Activated naive CD8-positive, alpha-beta T cell treated with anti-CD3 and anti-CD28 coated beads, Interleukin-2, amount 10 ng/mL, durations not matched to agents 7 days and 5 days (primary cell): Measurements from ENCODE around the gene PDGFB. TPM values are rescaled to one million over a fixed set of nuclear protein-coding genes. Genes with fewer than 3 reads are reported as not detected.
A peak's percentile ranks its signal among the peaks of the same experiment; 100 is the strongest.

Experiments used
- ATAC-seq: fragments of 150-1000 bp; cut with Tn5 transposase; one replicate; pipeline ENCODE4 v1.10.0; 2021; ENCODE audit warnings: low read depth, moderate library complexity
- POLR2A ChIA-PET: fragments of 350-600 bp; sonication (Branson Sonifier 250); formaldehyde crosslinking; loops from one replicate; lab custom pipeline; 2021; ENCODE audit warnings: antibody characterized with exemption; lab: Charles Lee
- DNase-seq: peaks from one replicate; pipeline ENCODE4 v3.0.0; 2021
- H3K27ac Mint-ChIP-seq: one replicate; pipeline ENCODE4 v1.8.0; 2022; ENCODE audit warnings: mild to moderate bottlenecking, mixed read lengths
- H3K27me3 Mint-ChIP-seq: one replicate; pipeline ENCODE4 v1.8.0; 2022; ENCODE audit warnings: mild to moderate bottlenecking, moderate library complexity, mixed read lengths
- H3K36me3 Mint-ChIP-seq: one replicate; pipeline ENCODE4 v1.8.0; 2021; ENCODE audit warnings: mild to moderate bottlenecking, mixed read lengths
- H3K4me1 Mint-ChIP-seq: one replicate; pipeline ENCODE4 v1.8.0; 2021; ENCODE audit warnings: mixed read lengths
- H3K4me3 Mint-ChIP-seq: one replicate; pipeline ENCODE4 v1.8.0; 2022; ENCODE audit warnings: mild to moderate bottlenecking, moderate library complexity, mixed read lengths
- H3K9me3 Mint-ChIP-seq: one replicate; pipeline ENCODE4 v1.8.0; 2021; ENCODE audit warnings: mixed read lengths
- total RNA-seq, 2 experiments: library from RNA; stranded (reverse); gene quantifications; one replicate each; pipeline ENCODE4 v1.2.3, GENCODE V29; 2021

Gene PDGFB
- total RNA-seq, 2 experiments from 2014 or later = 7.2 to 7.9 TPM

- H3K27me3 Mint-ChIP-seq = no peaks in the 10 kb centered on the region
- no peaks in the 10 kb centered on the region for H3K9me3 Mint-ChIP-seq
- ATAC-seq = no peak
- no peaks in the 10 kb centered on the region for H3K36me3 Mint-ChIP-seq
- POLR2A ChIA-PET = interaction anchor here (1.0 kb wide), 1 partner anchor 49 kb away, joined by 3 read pairs; no protein-coding TSS in a partner anchor
- peaks cover 9% of the 10 kb centered on the region for H3K4me1 Mint-ChIP-seq
- no peak overlapping the region for H3K27ac Mint-ChIP-seq
- DNase-seq = no peak
- H3K4me3 Mint-ChIP-seq = no peak overlapping the region
Observed at GRCh38 chr22:39269095-39269790, 24.5 kb upstream of the PDGFB start.

GRCh38 chr22:39268645-39269044 lies 23.9 kb upstream of the PDGFB start:
- no peaks in the 10 kb centered on the region for H3K27me3 Mint-ChIP-seq
- no peak overlapping the region for H3K27ac Mint-ChIP-seq
- POLR2A ChIA-PET = interaction anchor here (1.0 kb wide), 1 partner anchor 49 kb away, joined by 3 read pairs; no protein-coding TSS in a partner anchor
- H3K9me3 Mint-ChIP-seq = no peaks in the 10 kb centered on the region
- no peak overlapping the region for H3K4me3 Mint-ChIP-seq
- ATAC-seq (no peak), DNase-seq (no peak)
- no peaks in the 10 kb centered on the region for H3K36me3 Mint-ChIP-seq
- H3K4me1 Mint-ChIP-seq = peaks cover 9% of the 10 kb centered on the region

- POLR2A ChIA-PET = interaction anchor here (1.0 kb wide), 1 partner anchor 50 kb away, joined by 3 read pairs; no protein-coding TSS in a partner anchor
- no peaks in the 10 kb centered on the region for H3K36me3 Mint-ChIP-seq
- H3K9me3 Mint-ChIP-seq = no peaks in the 10 kb centered on the region
- DNase-seq (no peak), ATAC-seq (no peak)
- no peak overlapping the region for H3K27ac Mint-ChIP-seq
- H3K27me3 Mint-ChIP-seq = no peaks in the 10 kb centered on the region
- H3K4me3 Mint-ChIP-seq = no peak overlapping the region
- peaks cover 9% of the 10 kb centered on the region for H3K4me1 Mint-ChIP-seq
Observed at GRCh38 chr22:39267974-39268373, 23.2 kb upstream of the PDGFB start.

- no peaks in the 10 kb centered on the region for H3K9me3 Mint-ChIP-seq
- peak overlapping the region; percentile 54 for H3K27ac Mint-ChIP-seq
Observed at GRCh38 chr22:39266398-39267030, 21.7 kb upstream of the PDGFB start.

GRCh38 chr22:39265143-39265886 lies 20.5 kb upstream of the PDGFB start:
- DNase-seq (no peak), ATAC-seq (no peak)
- no peak overlapping the region for H3K27ac Mint-ChIP-seq
- peaks cover 9% of the 10 kb centered on the region for H3K4me1 Mint-ChIP-seq
- H3K27me3 Mint-ChIP-seq = no peaks in the 10 kb centered on the region
- no peaks in the 10 kb centered on the region for H3K36me3 Mint-ChIP-seq
- no peak overlapping the region for H3K4me3 Mint-ChIP-seq
- H3K9me3 Mint-ChIP-seq = no peaks in the 10 kb centered on the region
- POLR2A ChIA-PET = interaction anchor here (0.6 kb wide), 1 partner anchor 10 kb away, joined by 3 read pairs; no protein-coding TSS in a partner anchor

More at GRCh38 chr22:39266398-39267030, 21.7 kb upstream of the PDGFB start:
- no peaks in the 10 kb centered on the region for H3K36me3 Mint-ChIP-seq
- H3K4me3 Mint-ChIP-seq = no peak overlapping the region
- POLR2A ChIA-PET = no interaction called here
- ATAC-seq (peak; percentile 49), DNase-seq (no peak)
- H3K4me1 Mint-ChIP-seq = peaks cover 9% of the 10 kb centered on the region
- H3K27me3 Mint-ChIP-seq = no peaks in the 10 kb centered on the region

- no peak for DNase-seq
- no peaks in the 10 kb centered on the region for H3K9me3 Mint-ChIP-seq
- peaks cover 9% of the 10 kb centered on the region for H3K4me1 Mint-ChIP-seq
- no peak for ATAC-seq
- H3K4me3 Mint-ChIP-seq = no peak overlapping the region
- no peak overlapping the region for H3K27ac Mint-ChIP-seq
- POLR2A ChIA-PET = interaction anchor here (0.6 kb wide), 1 partner anchor 11 kb away, joined by 3 read pairs; no protein-coding TSS in a partner anchor
- H3K36me3 Mint-ChIP-seq = no peaks in the 10 kb centered on the region
- H3K27me3 Mint-ChIP-seq = no peaks in the 10 kb centered on the region
Observed at GRCh38 chr22:39264349-39265038, 19.7 kb upstream of the PDGFB start.

GRCh38 chr22:39263626-39264348 lies 19.0 kb upstream of the PDGFB start:
- H3K9me3 Mint-ChIP-seq = no peaks in the 10 kb centered on the region
- H3K27ac Mint-ChIP-seq = no peak overlapping the region
- DNase-seq (no peak), ATAC-seq (no peak)
- H3K27me3 Mint-ChIP-seq = no peaks in the 10 kb centered on the region
- no peak overlapping the region for H3K4me3 Mint-ChIP-seq
- POLR2A ChIA-PET = no interaction called here
- H3K4me1 Mint-ChIP-seq = peaks cover 9% of the 10 kb centered on the region
- no peaks in the 10 kb centered on the region for H3K36me3 Mint-ChIP-seq

GRCh38 chr22:39259666-39260065 lies 14.9 kb upstream of the PDGFB start:
- Mint-ChIP-seq H3K27ac (no peak overlapping the region), H3K27me3 (peaks cover 3% of the 10 kb centered on the region), H3K4me1 (peaks cover 6% of the 10 kb centered on the region), H3K36me3 (no peaks in the 10 kb centered on the region), H3K9me3 (no peaks in the 10 kb centered on the region), H3K4me3 (no peak overlapping the region)
- DNase-seq = no peak
- POLR2A ChIA-PET = no interaction called here
- ATAC-seq = no peak

GRCh38 chr22:39257901-39258475 lies 13.2 kb upstream of the PDGFB start:
- Mint-ChIP-seq H3K4me1 (peaks cover 12% of the 10 kb centered on the region), H3K36me3 (no peaks in the 10 kb centered on the region), H3K4me3 (no peak overlapping the region), H3K27ac (no peak overlapping the region), H3K27me3 (peaks cover 3% of the 10 kb centered on the region), H3K9me3 (no peaks in the 10 kb centered on the region)
- POLR2A ChIA-PET = interaction anchor here (1.0 kb wide), 1 partner anchor 27 kb away, joined by 3 read pairs; no protein-coding TSS in a partner anchor
- no peak for DNase-seq
- ATAC-seq = no peak

GRCh38 chr22:39256979-39257378 lies 12.2 kb upstream of the PDGFB start:
- POLR2A ChIA-PET = no interaction called here
- ATAC-seq = no peak
- no peaks in the 10 kb centered on the region for H3K36me3 Mint-ChIP-seq
- peaks cover 9% of the 10 kb centered on the region for H3K27me3 Mint-ChIP-seq
- H3K9me3 Mint-ChIP-seq = no peaks in the 10 kb centered on the region
- H3K4me1 Mint-ChIP-seq = peaks cover 16% of the 10 kb centered on the region
- H3K4me3 Mint-ChIP-seq = no peak overlapping the region
- no peak overlapping the region for H3K27ac Mint-ChIP-seq
- DNase-seq = no peak

GRCh38 chr22:39256186-39256552 lies 11.4 kb upstream of the PDGFB start:
- Mint-ChIP-seq H3K27ac (peak overlapping the region; percentile 25), H3K4me3 (no peak overlapping the region), H3K9me3 (no peaks in the 10 kb centered on the region), H3K27me3 (peaks cover 13% of the 10 kb centered on the region), H3K36me3 (no peaks in the 10 kb centered on the region), H3K4me1 (peaks cover 16% of the 10 kb centered on the region)
- no peak for ATAC-seq
- DNase-seq = no peak
- POLR2A ChIA-PET = no interaction called here
